ENCODE results near the gene GALNT9.

GALNT9 gene

DNA sequence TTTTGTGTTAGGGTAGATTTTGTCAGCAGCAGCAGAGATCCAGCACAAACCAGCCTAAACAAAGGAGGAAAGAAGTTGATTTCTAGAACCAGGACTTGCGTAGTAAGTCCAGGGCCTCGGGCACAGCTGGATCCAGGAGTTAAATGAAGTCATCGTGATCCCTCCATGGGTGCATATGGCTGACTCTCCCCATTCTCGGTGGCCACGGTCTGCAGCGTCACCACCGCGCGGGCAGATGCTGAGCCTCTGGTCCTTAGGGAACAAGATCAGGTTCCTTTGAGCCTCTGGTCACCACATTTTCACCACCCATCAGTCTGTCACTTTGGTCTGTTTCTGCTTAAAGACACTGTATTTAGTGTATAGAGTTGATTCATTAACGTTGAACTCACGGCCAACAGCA is 14.8 kb upstream of the GALNT9 start:
- no peak for DNase-seq (ENCODE audit: low spot score)

DNA sequence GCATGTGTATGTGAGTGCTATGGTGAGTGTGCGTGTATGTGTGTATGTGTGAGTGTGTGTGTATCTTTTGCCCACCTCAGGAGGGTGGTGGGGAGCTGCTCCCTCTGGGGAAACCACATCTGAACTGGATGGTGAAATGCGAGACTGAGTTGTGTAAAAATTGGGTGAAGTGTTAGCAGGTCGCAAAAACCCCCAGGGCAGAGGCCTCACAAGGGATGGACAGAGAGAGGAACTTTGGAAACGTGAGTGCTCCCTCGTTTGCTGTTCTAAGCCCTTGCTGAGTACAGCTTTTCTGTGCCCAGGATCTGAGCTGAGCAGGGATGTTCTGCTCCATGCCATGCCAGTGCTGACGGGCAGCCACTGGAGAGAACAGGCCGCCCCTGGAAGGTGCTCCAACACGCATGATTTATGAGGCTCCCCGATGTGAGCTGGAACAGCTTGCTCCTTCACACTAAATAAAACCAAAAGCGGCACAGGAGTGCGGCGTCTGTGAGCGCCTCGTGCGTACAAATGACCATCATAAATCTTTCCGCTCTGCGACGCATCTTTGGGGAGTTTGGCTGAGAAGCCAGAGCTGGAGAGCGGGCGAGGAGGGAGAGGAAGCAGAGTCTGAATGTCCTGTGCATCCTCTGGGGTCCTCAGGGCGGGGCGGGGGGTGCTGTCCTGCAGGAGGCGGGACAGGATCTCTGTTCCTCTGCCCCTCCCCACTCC is 14.1 kb upstream of the GALNT9 start:
- DNase-seq (ENCODE audit: low spot score): no peak

DNA sequence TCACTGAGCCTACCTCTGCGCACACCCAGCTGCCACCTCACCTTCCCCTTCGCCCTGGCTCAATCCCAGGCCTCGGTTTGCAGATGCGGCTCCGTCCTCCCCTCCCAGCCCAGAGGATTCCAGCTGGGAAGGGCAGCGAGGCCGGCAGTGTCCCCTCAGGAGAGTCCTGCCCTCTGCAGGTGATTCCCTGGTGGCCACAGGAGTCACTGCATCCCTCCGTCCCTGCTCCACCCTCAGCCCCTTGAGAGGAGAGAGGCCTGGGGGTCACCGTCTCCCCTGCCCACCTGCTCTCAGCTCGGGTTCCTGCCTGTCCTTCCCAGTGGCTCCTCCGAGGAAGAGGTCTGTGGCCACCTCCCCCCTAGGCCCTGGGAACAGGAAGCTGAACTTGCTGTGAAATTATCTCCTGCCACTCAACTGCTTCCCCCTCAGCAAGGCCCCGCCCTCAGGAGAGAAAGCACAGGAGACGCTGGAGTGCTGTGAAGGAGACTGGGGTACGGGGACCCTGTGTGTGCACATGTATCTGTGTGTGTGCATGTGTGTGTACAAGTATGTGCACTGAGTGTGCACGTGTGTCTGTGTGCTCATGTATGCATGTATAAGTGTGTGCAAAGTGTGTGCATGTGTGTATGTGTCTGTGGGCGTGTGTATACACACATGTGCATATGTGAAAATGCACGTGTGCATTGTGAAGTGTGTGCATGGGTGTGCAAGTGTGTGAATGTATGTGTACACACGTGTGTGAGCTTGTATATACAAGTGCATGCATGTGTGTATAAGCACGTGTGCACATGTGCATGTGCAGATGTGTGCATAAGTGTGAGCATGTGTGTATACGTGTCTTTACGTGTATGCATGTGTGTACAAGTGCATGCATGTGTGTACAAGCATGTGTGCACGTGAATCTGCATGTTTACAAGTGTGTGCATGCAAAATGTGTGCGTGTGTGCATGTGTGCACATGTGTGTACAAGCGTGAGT is 13.2 kb upstream of the GALNT9 start:
- DNase-seq (ENCODE audit: low spot score): no peak

DNA sequence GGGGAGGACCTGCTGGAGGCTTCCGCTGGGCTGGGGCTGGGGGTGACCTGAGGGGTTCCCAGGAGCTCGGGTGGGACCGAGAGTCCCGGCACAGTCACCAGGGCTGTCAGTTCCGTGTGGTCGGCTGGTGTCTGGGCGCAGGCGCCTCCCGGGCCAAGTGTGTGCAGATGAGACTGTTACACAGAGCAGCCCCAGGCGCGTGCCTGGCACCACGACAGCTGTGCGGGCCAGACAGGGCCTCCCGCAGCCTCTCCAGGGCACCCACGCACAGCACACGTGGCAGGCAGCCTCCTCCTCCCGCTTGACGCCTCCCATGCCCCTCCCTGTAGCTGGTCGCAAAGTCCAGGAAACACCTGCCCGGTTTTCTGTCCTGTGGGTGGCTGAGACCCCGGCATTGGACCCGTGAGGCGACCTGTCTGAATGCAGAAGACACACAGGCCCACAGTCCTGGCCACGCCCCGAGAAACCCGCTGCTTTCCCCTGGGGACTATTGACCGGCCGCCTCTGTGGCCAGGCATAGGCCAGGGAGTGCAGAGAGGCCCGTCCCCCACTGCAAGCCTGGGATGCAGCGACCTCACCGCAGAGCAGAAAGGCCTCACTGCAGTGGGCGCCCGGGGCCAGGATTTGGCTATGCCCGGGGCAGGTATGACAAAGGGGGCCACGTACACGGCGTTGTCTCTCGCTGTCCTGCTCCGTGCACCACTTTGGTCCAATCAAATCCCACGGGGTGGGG is 12.1 kb upstream of the GALNT9 start:
- no peak for DNase-seq (ENCODE audit: low spot score)

DNA sequence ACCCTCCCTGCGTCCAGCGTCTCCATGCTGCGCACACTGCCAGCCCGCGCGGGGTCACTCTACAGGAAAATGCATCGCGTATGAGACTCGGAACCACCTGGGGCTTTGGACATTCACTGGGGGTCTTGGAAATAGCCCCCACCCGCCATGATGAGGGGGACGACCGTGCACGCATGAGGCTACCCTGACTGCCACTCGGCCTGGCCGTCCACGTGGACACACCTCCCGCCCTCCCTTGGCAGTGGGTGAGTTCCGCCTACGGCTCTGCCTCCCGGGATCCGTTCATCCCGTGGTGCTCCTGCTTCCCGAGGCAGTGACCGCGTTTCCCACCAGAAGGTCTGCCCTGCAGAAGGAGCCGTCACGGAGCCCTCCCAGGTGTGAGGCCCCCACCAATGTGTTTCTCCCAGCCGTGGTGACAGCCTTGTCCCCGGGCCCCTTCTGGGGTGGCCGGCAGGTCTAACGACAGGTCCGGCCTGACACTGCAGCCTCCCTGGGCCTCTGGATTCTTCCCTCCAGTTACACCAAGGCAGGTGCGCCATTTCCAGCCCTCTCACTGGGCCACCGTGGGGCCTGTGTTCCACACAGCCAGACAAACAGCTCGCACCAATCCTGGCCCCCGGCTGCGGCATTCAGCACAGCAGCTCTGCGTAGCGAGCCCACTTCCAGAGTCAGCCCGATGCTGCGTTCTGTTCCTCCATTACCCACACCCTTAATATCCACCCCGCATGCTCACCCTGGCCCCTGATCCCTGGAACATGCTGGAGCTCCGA is 11.1 kb upstream of the GALNT9 start:
- no peak for DNase-seq (ENCODE audit: low spot score)

DNA sequence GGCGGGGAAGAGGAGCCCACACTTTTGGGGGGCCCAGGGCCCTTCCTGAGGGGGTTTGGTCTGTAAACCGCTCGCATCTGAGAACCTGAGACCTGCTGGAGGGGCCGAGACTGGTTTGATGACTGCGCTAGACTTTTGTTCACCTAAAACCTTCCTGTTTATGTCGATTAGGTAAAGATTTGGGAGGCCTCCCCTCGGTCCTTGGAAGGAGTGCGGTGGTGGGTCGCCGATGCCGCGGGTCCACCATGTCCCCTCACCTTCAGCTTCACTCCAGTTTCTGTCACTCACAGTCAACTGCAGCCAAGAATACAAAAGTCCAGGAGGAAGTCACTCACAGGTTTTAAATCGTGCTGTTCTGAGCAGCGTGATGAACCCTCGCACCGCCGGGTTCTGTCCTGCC is 10.5 kb upstream of the GALNT9 start:
- DNase-seq (ENCODE audit: low spot score): no peak

DNA sequence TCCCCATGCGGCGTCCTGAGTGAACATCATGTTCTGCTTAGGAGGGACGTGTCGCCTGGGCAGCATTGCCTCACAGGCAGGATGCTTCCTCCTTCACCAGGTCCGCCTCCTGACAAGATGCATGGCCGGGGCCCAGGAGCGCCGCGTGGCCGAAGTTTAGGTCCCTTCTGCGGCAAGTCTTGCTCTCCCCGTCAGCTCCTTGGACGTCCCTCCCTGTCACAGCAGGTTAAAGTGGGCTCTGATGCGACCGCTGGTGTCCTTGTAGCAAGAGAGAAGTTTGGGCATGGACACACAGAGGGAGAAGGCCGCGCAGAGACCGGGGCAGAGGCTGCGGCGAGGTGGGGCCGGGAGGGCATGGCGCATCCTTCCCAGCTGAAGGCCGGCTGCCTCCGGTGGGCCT is 9.4 kb upstream of the GALNT9 start:
- DNase-seq (ENCODE audit: low spot score): no peak

DNA sequence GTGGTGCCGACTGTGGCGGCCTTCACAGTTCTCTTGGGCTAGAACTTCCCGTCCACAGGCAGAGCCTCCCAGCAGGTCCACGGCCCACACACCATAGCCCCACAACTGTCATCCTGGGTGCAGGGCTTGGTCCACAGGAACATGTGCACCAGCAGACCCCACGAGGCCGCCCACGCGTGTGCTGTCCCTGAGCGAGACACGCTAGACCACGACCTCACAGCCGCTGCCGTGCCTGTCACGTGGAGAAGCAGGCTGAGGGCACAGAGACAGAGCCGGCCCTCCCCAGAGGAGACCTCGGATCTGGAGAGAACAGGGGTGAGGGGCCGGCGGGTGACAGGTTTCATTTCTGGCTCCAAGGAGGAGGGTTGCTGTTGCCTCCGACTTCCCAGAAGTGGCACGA is 8.9 kb upstream of the GALNT9 start:
- no peak for DNase-seq (ENCODE audit: low spot score)

DNA sequence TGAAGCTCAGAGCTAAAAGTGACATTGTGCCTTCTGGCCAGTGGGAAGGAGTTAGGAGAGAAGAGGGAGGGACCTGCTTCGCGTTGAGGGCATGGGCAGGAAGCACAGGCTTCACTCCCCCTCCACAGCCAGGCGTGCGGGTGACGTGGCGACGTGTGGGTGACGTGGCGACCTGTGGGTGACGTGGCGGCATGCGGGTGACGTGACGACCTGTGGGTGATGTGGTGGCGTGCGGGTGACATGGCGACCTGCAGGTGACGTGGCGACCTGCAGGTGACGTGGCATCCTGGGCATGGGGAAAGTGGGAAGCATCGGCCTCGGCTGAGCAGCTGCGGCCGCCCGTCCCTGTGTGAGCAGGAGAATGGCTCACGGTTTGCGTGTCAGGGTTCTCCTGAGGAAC is 8.2 kb upstream of the GALNT9 start:
- no peak for DNase-seq (ENCODE audit: low spot score)

DNA sequence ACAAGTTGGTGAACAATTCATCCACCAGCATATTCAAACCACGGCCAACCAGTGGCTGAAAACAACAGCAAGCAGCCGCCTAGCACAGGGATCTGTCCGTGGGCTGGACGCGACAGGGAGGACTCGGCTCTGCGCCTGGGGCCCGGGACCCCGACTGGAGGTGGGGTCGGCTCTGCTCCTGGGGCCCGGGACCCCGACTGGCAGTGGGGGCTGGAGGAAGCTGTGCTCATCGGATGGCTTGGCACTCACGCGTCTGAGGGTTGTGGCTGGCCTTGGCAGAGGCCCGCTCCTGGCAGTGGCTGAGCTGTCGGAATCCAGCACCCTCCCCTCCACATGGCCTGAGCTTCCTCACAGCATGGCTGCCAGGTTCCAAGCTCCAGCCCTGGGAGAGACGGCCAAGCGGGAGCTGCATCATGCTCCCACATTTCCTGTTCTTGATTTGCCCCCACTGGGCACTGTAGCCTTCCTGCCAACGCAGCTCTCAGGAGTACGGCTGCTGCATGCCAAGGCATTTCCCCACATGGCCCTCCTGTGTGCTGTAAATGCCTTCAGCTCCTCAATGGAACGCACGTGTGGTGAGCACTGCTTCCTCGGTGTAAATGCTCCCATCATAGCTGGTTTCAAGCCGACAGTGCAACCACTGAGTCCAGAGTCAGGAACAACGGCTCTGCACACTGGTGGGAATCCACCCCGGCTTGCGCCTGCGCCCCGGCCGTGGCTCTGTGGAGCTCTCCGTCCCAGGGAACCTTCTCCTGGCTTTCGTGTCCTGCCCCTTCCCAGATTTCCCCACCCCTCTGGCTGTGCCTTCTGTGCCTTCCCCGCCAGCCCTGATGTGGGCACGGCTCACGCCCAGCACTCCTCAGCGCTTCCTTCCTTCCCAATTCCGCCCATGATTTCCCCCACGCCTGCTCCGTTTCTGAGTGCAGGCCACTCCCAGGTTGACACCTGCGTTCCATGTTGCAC is 7.3 kb upstream of the GALNT9 start:
- no peak for DNase-seq (ENCODE audit: low spot score)

DNA sequence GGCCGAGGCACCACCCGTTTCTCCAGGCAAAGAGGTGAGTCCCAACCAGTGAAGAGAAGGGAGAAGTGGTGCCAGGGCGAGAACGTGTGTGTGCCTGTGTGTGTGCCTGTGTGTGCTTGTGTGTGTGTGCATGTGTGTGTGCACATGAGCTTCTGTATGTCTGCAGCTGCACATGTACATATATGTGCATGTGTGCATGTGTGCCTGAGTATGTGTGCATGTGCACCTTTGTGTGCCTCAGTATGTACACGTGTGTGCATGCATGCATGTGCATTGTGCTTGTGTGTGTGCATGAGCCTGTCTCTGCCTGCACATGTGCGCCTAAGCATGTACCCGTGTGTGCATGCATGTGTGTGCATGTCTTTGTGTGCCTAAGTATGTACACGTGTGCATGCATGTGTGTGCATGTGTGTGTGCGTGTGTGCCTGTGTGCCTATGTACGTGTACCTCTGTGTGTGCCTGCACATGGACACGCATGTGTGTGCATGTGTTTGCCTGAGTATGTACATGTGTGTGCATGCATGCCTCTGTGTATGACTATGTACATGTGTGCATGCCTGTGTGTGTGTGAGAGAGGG is 5.9 kb upstream of the GALNT9 start:
- DNase-seq (ENCODE audit: low spot score): no peak

DNA sequence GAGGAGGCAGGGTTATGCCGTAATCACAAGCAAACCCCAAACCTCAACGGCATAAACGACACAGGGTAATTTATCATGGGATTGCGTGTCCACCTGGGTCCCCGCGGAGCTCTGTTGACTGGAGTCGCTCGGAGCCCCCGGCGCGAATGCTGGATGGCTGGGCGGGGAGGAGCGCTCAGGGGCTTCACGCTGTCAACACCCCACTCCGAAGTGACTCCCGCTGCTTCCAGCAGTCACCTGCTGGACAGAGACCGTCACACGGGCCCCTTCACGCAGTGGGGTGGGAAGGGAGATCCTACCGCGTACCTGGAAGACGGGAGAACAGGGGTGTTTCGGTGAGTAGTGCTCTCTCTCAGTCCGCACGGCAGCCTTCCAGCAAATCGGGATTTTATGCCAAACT is 4.4 kb upstream of the GALNT9 start:
- DNase-seq (ENCODE audit: low spot score): no peak

DNA sequence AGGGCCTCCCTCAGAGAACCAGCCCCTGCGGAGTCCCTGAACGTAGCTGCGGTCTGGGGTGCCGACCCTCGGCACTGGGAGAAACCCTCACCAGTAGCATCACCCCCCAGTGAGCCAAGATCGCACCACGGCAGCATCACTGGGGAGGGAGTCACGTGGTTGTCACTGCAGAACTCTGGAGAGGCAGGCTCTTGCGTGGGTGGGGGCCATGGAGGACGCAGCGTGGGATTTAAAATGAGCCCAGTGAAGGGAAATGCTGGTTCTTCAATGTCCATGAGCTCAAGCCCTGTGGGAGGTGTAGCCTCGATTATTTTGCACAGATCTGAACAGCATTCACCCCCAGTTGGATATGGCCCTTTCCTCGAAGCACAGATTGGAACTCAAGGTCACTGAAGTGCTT is 3.9 kb upstream of the GALNT9 start:
- no peak for DNase-seq (ENCODE audit: low spot score)

DNA sequence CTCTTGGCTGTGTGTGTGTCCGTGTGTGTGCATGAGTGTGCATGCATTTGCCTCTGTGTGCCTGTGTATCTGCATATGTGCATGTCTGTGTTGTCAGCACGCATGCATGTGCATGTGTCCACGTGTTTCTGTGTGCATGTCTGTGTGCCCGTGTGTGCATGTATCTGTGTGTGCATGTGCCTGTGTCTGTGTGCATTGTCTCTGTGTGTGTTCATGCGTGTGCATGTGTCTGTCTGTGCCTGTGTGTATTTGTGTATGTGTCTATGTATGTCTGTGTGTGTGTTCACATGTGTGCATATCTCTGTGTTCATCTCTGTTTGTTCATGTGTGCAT is 1.1 kb upstream of the GALNT9 start:
- no peak for DNase-seq (ENCODE audit: low spot score)

DNA sequence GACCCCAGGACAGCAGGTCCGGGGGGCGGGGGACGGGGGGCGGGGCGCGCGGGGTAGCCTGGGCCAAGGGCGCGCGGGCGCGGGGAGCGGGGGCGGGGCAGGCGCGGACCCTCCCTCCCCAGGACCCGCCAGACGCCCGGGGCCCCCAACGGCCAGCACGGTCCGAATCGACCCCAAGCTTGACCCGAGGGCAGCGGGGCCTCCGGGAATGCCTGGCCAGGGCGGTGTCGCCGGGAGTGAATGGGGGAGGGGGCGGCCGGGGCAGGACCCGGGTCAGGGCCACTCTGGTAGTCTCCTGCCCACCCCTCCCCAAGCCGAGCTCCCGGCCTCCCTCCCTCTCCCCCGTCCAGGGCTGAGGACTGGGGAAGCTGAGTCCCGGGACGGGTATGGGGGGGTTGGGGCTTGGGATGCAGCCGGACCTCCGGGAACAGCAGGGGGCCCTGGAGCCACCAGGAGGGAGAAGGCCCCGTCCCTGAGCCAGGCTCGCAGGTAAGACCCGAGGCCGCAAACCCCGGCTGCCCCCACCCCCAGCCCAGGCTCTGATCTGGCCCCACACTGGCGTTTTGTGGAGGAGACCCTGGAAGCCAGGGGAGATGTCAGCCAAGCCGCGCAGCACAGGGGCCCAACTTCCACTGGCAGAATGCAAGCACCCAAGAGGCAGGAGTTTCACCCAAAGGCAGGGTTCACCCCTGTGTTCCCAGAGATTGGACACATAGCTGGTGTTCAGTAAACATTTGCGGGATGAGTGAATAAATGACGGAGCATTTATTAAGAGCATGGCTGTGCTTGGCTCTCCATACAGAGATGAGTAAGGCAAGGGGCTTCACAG is 545 bp upstream of the GALNT9 start:
- DNase-seq (ENCODE audit: low spot score): no peak

DNA sequence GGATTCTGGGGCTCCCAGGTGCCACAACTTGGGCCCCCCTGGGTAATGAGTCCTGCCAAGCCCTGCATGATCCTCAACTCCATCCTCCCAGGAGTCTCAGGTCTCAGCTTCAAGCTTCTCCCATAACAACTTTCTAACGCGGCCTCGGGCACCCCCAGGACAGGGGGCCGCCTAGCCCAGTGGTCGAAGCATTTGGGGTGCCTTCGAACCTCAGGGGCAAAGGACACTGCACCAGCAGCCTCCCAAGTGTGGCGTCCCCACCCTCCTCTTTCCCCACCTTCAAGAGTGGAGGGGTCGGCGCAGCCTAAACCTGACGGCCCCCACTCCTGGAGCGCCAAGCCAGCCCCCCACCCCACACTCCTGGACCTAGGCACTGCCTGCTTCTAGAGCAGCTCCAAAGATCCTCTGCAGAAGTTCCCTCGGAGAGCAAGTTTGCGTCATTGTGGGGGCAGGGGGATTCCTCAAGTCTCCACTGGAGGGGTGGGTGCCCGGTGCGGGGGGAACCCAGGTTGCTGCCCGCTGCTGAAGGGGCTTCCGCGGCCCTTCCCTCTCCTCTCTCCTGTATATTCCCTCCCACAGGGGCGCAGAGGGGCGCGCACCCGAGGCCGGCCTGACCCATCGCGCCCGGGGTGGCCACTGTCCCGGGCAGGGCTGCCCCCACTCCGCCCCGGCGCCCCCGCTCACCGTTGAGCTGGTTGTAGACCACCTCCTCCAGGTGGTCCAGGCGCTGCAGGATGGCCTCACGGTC is 933 bp downstream of the GALNT9 start:
- no peak for DNase-seq (ENCODE audit: low spot score)

DNA sequence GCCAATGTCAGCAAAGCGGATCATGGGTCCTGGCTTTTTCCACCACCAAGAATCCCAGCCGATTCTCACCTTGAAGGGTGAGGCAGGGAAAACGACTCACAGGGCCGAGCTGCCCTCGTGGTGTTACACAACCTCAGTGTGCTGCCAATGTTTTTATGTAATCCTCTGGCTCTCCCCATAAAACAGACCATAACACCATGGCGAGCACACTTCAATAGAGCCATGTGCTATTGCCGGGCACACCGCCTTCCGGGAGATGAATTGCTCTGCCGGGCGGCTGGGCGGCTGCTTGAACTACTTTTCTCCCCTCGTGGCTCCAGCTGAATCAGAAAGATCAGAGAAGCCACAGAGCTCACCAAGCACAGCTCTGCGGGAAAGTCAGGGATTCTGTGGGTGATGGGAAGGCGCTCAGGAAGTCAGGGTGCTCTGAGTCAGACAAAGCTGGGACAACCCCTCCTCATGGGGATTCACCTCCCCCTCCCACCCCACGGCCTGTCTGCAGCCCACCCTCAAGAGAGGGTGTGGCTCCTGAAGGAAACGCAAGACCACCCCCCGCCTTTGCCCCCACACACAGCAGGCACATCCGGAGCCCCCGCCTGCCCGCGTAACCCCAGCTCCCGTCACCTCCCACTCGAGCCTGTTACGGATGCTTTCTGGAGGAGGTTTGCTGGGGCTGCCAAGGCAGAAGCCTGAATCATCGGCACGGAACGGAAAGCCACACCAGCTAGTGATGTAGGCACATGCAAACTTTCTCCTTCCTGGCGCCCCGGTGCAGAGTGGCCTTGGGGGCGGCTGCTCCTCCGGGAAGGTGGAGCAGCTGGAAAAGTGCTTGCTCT is 1.8 kb downstream of the GALNT9 start:
- peak; percentile 86 for DNase-seq (ENCODE audit: low spot score)

DNA sequence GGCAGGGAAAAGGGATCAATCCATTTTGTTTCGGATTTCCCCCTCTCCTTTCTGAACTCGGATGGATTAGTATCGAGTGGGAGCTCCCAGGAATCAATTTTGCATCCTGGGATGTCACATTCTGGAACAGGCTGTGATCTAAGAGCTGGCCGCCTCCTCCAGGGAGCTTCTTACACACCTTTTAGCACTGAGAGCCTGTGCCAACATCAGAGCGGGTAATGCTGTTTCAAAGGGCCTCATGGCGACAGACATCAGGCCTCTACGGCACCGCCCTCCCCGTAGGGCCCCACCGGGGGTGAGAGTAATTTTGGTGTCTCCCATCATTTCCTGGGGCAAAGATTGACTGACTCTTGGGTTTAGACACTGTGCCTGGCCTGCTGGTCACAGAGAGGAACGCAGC is 2.7 kb downstream of the GALNT9 start:
- DNase-seq (ENCODE audit: low spot score): no peak

Measured in AG08396 (cell line).